Neuronal stem cell (in vitro differentiated cells): ENCODE data around the gene TANC2. TPM values are rescaled to one million over a fixed set of nuclear protein-coding genes. Genes with fewer than 3 reads are reported as not detected.

Experiments
- DNase-seq: peaks from one replicate; pipeline ENCODE4 v3.0.0-alpha.2; 2013; ENCODE audit warnings: low spot score
- H2AFZ ChIP-seq: one replicate; pipeline ENCODE4 v1.6.1; 2013; ENCODE audit warnings: mild to moderate bottlenecking, low read length, inconsistent platforms
- H2AK5ac ChIP-seq: 2 replicates; pipeline ENCODE4 v1.6.1; 2013; ENCODE audit warnings: low read depth, mild to moderate bottlenecking, inconsistent platforms, low read length, moderate library complexity, mixed read lengths
- H2BK120ac ChIP-seq: 2 replicates; pipeline ENCODE4 v1.6.1; 2013; ENCODE audit warnings: low read depth, mild to moderate bottlenecking, inconsistent platforms, low read length, moderate library complexity, mixed read lengths
- H2BK12ac ChIP-seq: one replicate; pipeline ENCODE4 v1.6.1; 2013; ENCODE audit warnings: low read length, inconsistent platforms
- H2BK15ac ChIP-seq: 2 replicates; pipeline ENCODE4 v1.6.1; 2013; ENCODE audit warnings: mild to moderate bottlenecking, low read length, inconsistent platforms, mixed read lengths
- H2BK5ac ChIP-seq: one replicate; pipeline ENCODE4 v1.6.1; 2013; ENCODE audit warnings: inconsistent platforms, mild to moderate bottlenecking, low read length, moderate library complexity
- H3K14ac ChIP-seq: one replicate; pipeline ENCODE4 v1.6.1; 2013; ENCODE audit warnings: low read length, inconsistent platforms
- H3K18ac ChIP-seq: 2 replicates; pipeline ENCODE4 v1.6.1; 2013; ENCODE audit warnings: low read length, inconsistent platforms
- H3K23ac ChIP-seq: 2 replicates; pipeline ENCODE4 v1.6.1; 2013; ENCODE audit warnings: low read depth, mild to moderate bottlenecking, mixed read lengths, low read length, inconsistent platforms; ENCODE audit not compliant: poor library complexity
- H3K27ac ChIP-seq: replicated peaks from 3 replicates; pipeline ENCODE4 v1.5.1; 2013; ENCODE audit warnings: low read length, inconsistent platforms
- H3K27me3 ChIP-seq, 3 experiments: 2 replicates each; pipeline ENCODE4 v1.6.1; 2013; ENCODE audit warnings: low read length in 3 of 3, mild to moderate bottlenecking in 2 of 3, inconsistent platforms in 1 of 3, low read depth in 1 of 3, mixed read lengths in 1 of 3, moderate library complexity in 1 of 3; ENCODE audit not compliant: control insufficient read depth in 3 of 3, insufficient read depth in 3 of 3
- H3K36me3 ChIP-seq, 2 donors: replicated peaks in 1 of 2; 2 replicates each; pipeline ENCODE4 v1.6.1; 2013; ENCODE audit warnings: low read length in 2 of 2; ENCODE audit not compliant: control insufficient read depth in 2 of 2, insufficient read depth in 2 of 2
- H3K4ac ChIP-seq: 2 replicates; pipeline ENCODE4 v1.6.1; 2013; ENCODE audit warnings: inconsistent platforms, mild to moderate bottlenecking, low read length, moderate library complexity
- H3K4me1 ChIP-seq, 2 donors: 1 replicate in 1 of 2; 2 replicates in 1 of 2; pipeline ENCODE4 v1.6.1; 2013; ENCODE audit warnings: low read length in 2 of 2, low read depth in 1 of 2; ENCODE audit not compliant: control insufficient read depth in 2 of 2, insufficient read depth in 1 of 2
- H3K4me2 ChIP-seq: one replicate; pipeline ENCODE4 v1.6.1; 2013; ENCODE audit warnings: mild to moderate bottlenecking, low read length, inconsistent platforms; ENCODE audit not compliant: insufficient read depth, poor library complexity, severe bottlenecking
- H3K4me3 ChIP-seq, 2 donors: 2 replicates each; pipeline ENCODE4 v1.5.1; 2013; ENCODE audit warnings: low read length in 2 of 2, mild to moderate bottlenecking in 2 of 2, inconsistent platforms in 1 of 2, moderate library complexity in 1 of 2
- H3K79me1 ChIP-seq: one replicate; pipeline ENCODE4 v1.6.1; 2013; ENCODE audit warnings: low read depth, mild to moderate bottlenecking, inconsistent platforms, low read length, moderate library complexity
- H3K9ac ChIP-seq: one replicate; pipeline ENCODE4 v1.6.1; 2013; ENCODE audit warnings: mild to moderate bottlenecking, low read depth, low read length, inconsistent platforms; ENCODE audit not compliant: poor library complexity
- H3K9me3 ChIP-seq, 2 donors: replicated peaks in 1 of 2; 2 replicates each; pipeline versions ENCODE3 to v1.6.1; 2013; ENCODE audit warnings: low read length in 2 of 2, mild to moderate bottlenecking in 2 of 2, inconsistent platforms in 1 of 2, low read depth in 1 of 2, mixed read lengths in 1 of 2, moderate library complexity in 1 of 2; ENCODE audit not compliant: control insufficient read depth in 2 of 2, insufficient read depth in 1 of 2
- H4K8ac ChIP-seq: one replicate; pipeline ENCODE4 v1.6.1; 2013; ENCODE audit warnings: low read depth, mild to moderate bottlenecking, inconsistent platforms, low read length, moderate library complexity
- H4K91ac ChIP-seq: one replicate; pipeline ENCODE4 v1.6.1; 2013; ENCODE audit warnings: low read length, low read depth, mild to moderate bottlenecking, inconsistent platforms; ENCODE audit not compliant: poor library complexity
- WGBS, 2 donors: extraction: QIAGEN DNeasy Blood & Tissue Kit; methylation state at CpG; one replicate each; pipeline ENCODE4 v1.1.7; 2013; ENCODE audit warnings: missing lambda C conversion rate in 2 of 2, mixed read lengths in 1 of 2; ENCODE audit not compliant: insufficient read length in 2 of 2, insufficient replicate concordance in 1 of 2; ENCODE audit errors: extremely low coverage in 2 of 2; 5-methylcytosine and 5-hydroxymethylcytosine counted together
- polyA plus RNA-seq, 2 experiments: library from polyadenylated mRNA; stranded (reverse); fragments of 200-250 nt; gene quantifications; one replicate each; pipeline ENCODE4 v1.2.3, GENCODE V29; 2013

TANC2 gene
- 6.7 TPM for polyA plus RNA-seq (2013, experiment 1 of 2)
- 7.0 TPM for polyA plus RNA-seq (2013, experiment 2 of 2)

GRCh38 chr17:62965686-62966425, at the start of gene TANC2:
Gene TANC2 (plus strand): TSS chr17:62966235. CDS start chr17:63009560, 43,325 bp downstream.
- no peak within 1 kb of the TSS for H2BK120ac ChIP-seq
- WGBS, 2 donors, result no CpG with 5 or more reads among the region's 81 CpGs
- H3K27ac ChIP-seq, result peak within 1 kb of the TSS; percentile 43

DNA sequence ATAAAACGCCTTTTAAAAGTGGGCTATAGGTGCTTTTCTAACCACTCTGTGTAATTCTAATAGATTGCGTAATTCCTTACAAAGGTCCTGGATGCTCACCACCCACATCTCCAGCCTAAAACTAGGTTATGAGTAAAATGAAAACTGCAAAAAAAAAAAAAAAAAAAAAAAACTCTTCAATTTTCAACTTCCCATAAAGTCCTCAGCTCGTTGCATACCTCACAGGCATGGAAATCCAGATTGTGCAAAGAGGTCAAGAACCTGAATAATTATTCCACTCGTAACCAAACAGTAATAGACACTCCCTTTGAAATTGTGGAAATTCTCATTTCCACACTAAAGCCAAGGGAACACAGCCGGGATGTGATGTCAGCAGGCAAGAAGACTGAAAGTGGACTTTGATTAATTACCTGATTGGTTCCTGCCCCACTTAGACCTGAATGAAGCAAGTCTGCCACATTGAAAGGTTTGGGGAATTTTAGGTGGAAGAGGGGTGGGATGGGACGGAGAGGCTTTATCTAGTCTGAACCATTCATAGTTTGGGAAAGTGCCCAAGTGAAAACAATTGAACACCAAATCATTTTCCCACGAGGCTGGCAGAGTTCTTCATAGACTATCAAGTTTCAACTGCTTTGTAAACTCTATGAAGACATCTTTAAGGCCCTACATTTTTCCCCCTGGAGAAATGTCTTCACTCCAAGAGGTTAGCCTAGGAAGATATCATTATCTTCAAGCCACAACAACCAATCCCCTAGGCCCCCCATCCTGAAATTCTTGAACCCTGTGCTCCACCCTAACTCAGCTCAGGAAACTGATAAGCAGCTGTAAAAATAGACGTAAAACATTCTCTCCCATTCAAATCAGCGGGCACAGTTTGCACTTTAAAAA, 49.1 kb upstream of the TANC2 start:
- H2BK15ac ChIP-seq, result no peak overlapping the region
- H3K79me1 ChIP-seq, result no peaks in the 10 kb centered on the region
- H3K36me3 ChIP-seq, result no peaks in the 10 kb centered on the region
- H3K27me3 ChIP-seq, result no peaks in the 10 kb centered on the region
- H2BK120ac ChIP-seq, result no peak overlapping the region
- H3K4me1 ChIP-seq, result peaks cover 0 to 2% of the 10 kb centered on the region in 2 donors
- no peak overlapping the region for H3K4ac ChIP-seq
- H2AK5ac ChIP-seq, result no peak overlapping the region
- WGBS, 2 donors, result no CpG with 5 or more reads among the region's 9 CpGs
- H3K14ac ChIP-seq, result no peak overlapping the region
- H3K18ac ChIP-seq, result no peak overlapping the region
- DNase-seq, result no peak
- no peak overlapping the region for H3K23ac ChIP-seq
- no peak overlapping the region for H3K27ac ChIP-seq
- no peak overlapping the region for H2BK12ac ChIP-seq
- no peak overlapping the region for H2AFZ ChIP-seq
- H3K4me3 ChIP-seq, result no peak overlapping the region
- no peak overlapping the region for H4K91ac ChIP-seq
- no peak overlapping the region for H3K4me2 ChIP-seq
- H3K9ac ChIP-seq, result no peak overlapping the region
- no peak overlapping the region for H4K8ac ChIP-seq
- H2BK5ac ChIP-seq, result no peak overlapping the region
- H3K9me3 ChIP-seq, result peaks cover 2 to 5% of the 10 kb centered on the region in 2 donors

More at GRCh38 chr17:62965686-62966425, at the start of gene TANC2:
- Histone ChIP-seq H3K18ac (peak within 1 kb of the TSS; percentile 94), H2BK5ac (peak within 1 kb of the TSS; percentile 66), H2BK12ac (no peak within 1 kb of the TSS), H4K8ac (no peak within 1 kb of the TSS), H3K4me2 (peak within 1 kb of the TSS; percentile 99), H3K9me3 (no peaks in the 10 kb centered on the region), H4K91ac (no peak within 1 kb of the TSS), H2AFZ (peak within 1 kb of the TSS; percentile 98), H3K79me1 (no peaks in the 10 kb centered on the region), H3K14ac (peak within 1 kb of the TSS; percentile 89), H3K9ac (peak within 1 kb of the TSS; percentile 84), H3K4me3 (peak within 1 kb of the TSS; percentile 57 to 96), H3K4me1 (peaks cover 2 to 10% of the 10 kb centered on the region in 2 donors), H3K36me3 (no peaks in the 10 kb centered on the region), H3K23ac (no peak within 1 kb of the TSS), H2AK5ac (no peak within 1 kb of the TSS), H3K27me3 (peaks cover 0 to 5% (median 0%) of the 10 kb centered on the region in 3 experiments), H2BK15ac (peak within 1 kb of the TSS; percentile 94), H3K4ac (no peak within 1 kb of the TSS)
- DNase-seq, result peak; percentile 67

DNA sequence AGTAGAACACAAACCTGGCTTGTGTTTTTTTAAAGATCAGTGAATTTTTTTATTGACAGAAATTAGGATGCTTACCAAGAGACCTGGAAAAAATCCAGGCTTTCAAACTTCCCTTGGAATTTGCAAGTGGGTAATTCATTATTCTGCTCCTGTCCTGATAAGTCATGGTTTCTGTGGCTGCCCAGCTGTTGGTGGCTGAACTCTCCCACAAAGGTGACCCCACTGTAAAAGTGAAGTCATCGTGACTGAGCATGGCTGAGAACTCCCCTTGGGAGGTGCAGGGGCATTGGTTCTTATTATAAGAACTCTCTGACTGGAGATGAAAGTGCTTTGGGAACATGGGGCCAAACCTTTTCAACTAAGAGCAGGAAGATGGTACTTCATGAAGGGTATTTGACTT, 46.6 kb upstream of the TANC2 start:
- Histone ChIP-seq H3K27me3 (no peaks in the 10 kb centered on the region), H3K9ac (no peak overlapping the region), H2AFZ (no peak overlapping the region), H3K4me2 (no peak overlapping the region), H2AK5ac (no peak overlapping the region), H3K4me3 (no peak overlapping the region), H3K18ac (no peak overlapping the region), H3K27ac (no peak overlapping the region), H3K79me1 (no peaks in the 10 kb centered on the region), H3K36me3 (no peaks in the 10 kb centered on the region), H3K4ac (no peak overlapping the region), H2BK15ac (no peak overlapping the region), H4K8ac (no peak overlapping the region), H3K23ac (no peak overlapping the region), H2BK120ac (no peak overlapping the region), H2BK5ac (no peak overlapping the region), H4K91ac (no peak overlapping the region), H3K9me3 (no peaks in the 10 kb centered on the region), H3K4me1 (peaks cover 0 to 2% of the 10 kb centered on the region in 2 donors), H2BK12ac (no peak overlapping the region), H3K14ac (no peak overlapping the region)
- DNase-seq, result no peak
- no CpG with 5 or more reads among the region's 1 CpG for WGBS, 2 donors

- H3K9me3 ChIP-seq, result no peaks in the 10 kb centered on the region
- H3K27ac ChIP-seq, result no peak overlapping the region
- no peak overlapping the region for H4K8ac ChIP-seq
- H3K4ac ChIP-seq, result no peak overlapping the region
- H3K14ac ChIP-seq, result no peak overlapping the region
- H3K36me3 ChIP-seq, result no peaks in the 10 kb centered on the region
- H3K79me1 ChIP-seq, result no peaks in the 10 kb centered on the region
- H2BK5ac ChIP-seq, result no peak overlapping the region
- H3K4me1 ChIP-seq, result peaks cover 0 to 2% of the 10 kb centered on the region in 2 donors
- no peaks in the 10 kb centered on the region for H3K27me3 ChIP-seq
- no peak overlapping the region for H3K18ac ChIP-seq
- no peak overlapping the region for H2BK12ac ChIP-seq
- no CpG with 5 or more reads among the region's 1 CpG for WGBS, 2 donors
- no peak overlapping the region for H2BK15ac ChIP-seq
- no peak overlapping the region for H2BK120ac ChIP-seq
- H4K91ac ChIP-seq, result no peak overlapping the region
- H3K4me2 ChIP-seq, result no peak overlapping the region
- H3K9ac ChIP-seq, result no peak overlapping the region
- no peak overlapping the region for H3K4me3 ChIP-seq
- H2AK5ac ChIP-seq, result no peak overlapping the region
- DNase-seq, result no peak
- no peak overlapping the region for H3K23ac ChIP-seq
- H2AFZ ChIP-seq, result no peak overlapping the region
Measured at GRCh38 chr17:62920300-62920699, 45.7 kb upstream of the TANC2 start.
